ENCODE measurements around the gene TOR1A. TPM values are rescaled to one million over a fixed set of nuclear protein-coding genes. Genes with fewer than 3 reads are reported as not detected.

Gene TOR1A
- total and polyA plus RNA-seq, 8 donors, result 8.9 to 17.5 (median 12.2) TPM

DNA sequence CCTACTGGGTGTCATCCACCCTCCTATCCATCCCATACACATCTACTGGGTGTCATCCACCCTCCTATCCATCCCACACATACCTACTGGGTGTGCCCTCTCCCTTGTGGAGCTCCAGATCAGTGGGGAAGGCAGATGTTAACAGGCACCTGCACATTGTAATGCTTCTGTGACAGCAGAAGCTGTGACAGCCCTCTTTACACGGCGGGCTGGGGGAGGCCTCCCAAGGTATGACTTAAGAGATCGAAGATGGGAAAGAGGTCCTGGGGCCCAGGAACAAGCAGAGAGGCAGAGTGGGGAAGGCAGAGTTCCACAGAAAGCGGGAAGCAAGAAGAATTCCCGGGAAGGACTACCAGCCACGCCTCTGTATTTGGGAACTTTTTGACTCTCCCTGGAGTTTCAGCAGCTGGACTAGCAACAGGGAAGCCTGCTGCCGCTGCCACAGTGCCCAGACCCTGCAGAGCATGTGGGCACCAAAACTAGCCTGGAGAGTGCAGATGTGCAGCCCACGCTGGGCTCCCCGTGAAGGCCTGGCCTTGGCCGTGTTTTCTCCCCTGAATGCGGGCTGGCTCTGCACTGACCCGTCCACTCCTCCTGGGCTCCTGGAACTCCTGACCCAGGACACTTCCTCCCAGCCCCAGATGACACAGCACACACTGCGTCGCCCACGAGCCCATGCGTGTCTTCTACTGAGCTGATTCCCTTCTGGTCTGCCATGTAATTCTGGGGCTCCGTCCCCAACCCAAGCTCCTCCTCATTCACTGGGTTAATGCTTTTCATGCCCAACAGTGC, 9.3 kb downstream of the TOR1A start:
- TF ChIP-seq, protein P1, sequence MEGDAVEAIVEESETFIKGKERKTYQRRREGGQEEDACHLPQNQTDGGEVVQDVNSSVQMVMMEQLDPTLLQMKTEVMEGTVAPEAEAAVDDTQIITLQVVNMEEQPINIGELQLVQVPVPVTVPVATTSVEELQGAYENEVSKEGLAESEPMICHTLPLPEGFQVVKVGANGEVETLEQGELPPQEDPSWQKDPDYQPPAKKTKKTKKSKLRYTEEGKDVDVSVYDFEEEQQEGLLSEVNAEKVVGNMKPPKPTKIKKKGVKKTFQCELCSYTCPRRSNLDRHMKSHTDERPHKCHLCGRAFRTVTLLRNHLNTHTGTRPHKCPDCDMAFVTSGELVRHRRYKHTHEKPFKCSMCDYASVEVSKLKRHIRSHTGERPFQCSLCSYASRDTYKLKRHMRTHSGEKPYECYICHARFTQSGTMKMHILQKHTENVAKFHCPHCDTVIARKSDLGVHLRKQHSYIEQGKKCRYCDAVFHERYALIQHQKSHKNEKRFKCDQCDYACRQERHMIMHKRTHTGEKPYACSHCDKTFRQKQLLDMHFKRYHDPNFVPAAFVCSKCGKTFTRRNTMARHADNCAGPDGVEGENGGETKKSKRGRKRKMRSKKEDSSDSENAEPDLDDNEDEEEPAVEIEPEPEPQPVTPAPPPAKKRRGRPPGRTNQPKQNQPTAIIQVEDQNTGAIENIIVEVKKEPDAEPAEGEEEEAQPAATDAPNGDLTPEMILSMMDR (IDR thresholded peaks at IDR 0.05), result no peak
- Histone ChIP-seq H3K27ac (no peak overlapping the region), H3K36me3 (peaks cover 0 to 16% (median 5%) of the 10 kb centered on the region in 3 donors), H3K4me1 (peaks cover 0 to 7% (median 3%) of the 10 kb centered on the region in 3 donors), H3K9me3 (no peaks in the 10 kb centered on the region), H3K4me3 (no peak overlapping the region), H3K27me3 (no peaks in the 10 kb centered on the region)
- intact Hi-C loops (cut with DNase I), result no loop called here
- ATAC-seq, result no peak
- no peak for FAIRE-seq
- 87 to 88% methylated on average over 17 of the region's 17 CpGs for WGBS, 2 donors
- no peak for DNase-seq

GRCh38 chr9:129813661-129814060, 10.3 kb downstream of the TOR1A start:
- TF ChIP-seq, protein P1 (IDR thresholded peaks at IDR 0.05), result no peak
- 75 to 79% methylated on average over 9 of the region's 9 CpGs for WGBS, 2 donors
- intact Hi-C loops (cut with DNase I), result no loop called here
- DNase-seq, result no peak
- Histone ChIP-seq H3K4me3 (no peak overlapping the region), H3K27ac (no peak overlapping the region), H3K27me3 (no peaks in the 10 kb centered on the region), H3K36me3 (peaks cover 0 to 16% (median 5%) of the 10 kb centered on the region in 3 donors), H3K4me1 (peaks cover 0 to 7% (median 3%) of the 10 kb centered on the region in 3 donors), H3K9me3 (no peaks in the 10 kb centered on the region)
- ATAC-seq, result no peak
- FAIRE-seq, result no peak

DNA sequence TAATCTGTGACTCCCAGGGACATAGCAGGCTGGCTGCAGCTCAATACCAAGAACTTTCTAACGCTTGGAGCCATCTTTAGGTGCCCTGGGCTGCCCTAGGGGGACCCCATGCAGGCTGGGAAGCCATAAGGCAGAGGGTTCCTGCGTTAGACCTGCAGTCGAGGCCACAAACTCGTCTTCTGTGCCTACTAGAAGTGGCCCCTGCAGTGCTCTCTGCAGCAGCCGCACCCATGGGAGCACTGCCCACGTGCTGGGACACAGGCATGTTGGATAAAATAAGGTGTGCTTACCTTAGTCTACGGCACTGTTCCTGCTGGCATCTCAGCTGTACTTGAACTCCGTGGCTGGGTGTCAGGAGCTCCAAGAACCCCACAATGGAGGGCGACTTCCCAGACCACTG, 11.6 kb downstream of the TOR1A start:
- no peaks in the 10 kb centered on the region for H3K9me3 ChIP-seq
- 62 to 70% methylated on average over 9 of the region's 9 CpGs for WGBS, 2 donors
- TF ChIP-seq, protein P1 (IDR thresholded peaks at IDR 0.05), result no peak
- H3K4me3 ChIP-seq, result no peak overlapping the region
- FAIRE-seq (no peak), ATAC-seq (peak in 1 of 4 donors; percentile 10), DNase-seq (no peak)
- intact Hi-C loops (cut with DNase I), result no loop called here
- peaks cover 0 to 7% (median 3%) of the 10 kb centered on the region in 3 donors for H3K4me1 ChIP-seq
- no peaks in the 10 kb centered on the region for H3K27me3 ChIP-seq
- H3K36me3 ChIP-seq, result peaks cover 0 to 8% (median 0%) of the 10 kb centered on the region in 3 donors
- H3K27ac ChIP-seq, result peak overlapping the region in 1 of 4 donors; percentile 65

- peaks cover 0 to 8% (median 0%) of the 10 kb centered on the region in 3 donors for H3K36me3 ChIP-seq
- no peaks in the 10 kb centered on the region for H3K9me3 ChIP-seq
- no peak overlapping the region for H3K4me3 ChIP-seq
- no peak for FAIRE-seq
- TF ChIP-seq, protein P1 (IDR thresholded peaks at IDR 0.05), result no peak
- peak overlapping the region in 2 of 4 donors; percentile 30 to 65 for H3K27ac ChIP-seq
- 74 to 78% methylated on average over 6 of the region's 6 CpGs for WGBS, 2 donors
- H3K27me3 ChIP-seq, result no peaks in the 10 kb centered on the region
- peak in 2 of 4 donors; percentile 7 to 8 for ATAC-seq
- intact Hi-C loops (cut with DNase I), result no loop called here
- DNase-seq, result no peak
- H3K4me1 ChIP-seq, result peaks cover 0 to 7% (median 3%) of the 10 kb centered on the region in 3 donors
These were observed 12.0 kb downstream of the TOR1A start for GRCh38 chr9:129811967-129812363.

DNA sequence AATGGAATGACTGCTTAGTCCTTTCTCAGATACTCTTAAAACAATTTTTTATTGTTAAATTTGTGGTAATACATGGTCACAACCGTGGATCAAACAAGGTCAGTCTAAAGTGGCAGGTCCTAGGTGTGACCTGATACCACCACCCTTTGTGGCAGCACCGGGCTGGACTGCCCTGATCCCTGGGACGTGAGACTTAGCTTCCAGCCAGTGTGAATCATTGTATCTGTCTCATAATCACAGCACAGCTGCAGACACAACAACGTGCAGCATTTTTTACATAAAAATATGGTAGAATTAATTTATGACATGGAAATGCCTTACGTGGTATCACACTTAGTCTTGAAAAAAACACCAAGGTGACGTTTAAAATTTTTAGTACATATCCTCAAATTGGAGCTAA, 13.1 kb downstream of the TOR1A start:
- Histone ChIP-seq H3K4me1 (peaks cover 0 to 8% (median 7%) of the 10 kb centered on the region in 3 donors), H3K36me3 (no peaks in the 10 kb centered on the region), H3K27me3 (no peaks in the 10 kb centered on the region), H3K9me3 (no peaks in the 10 kb centered on the region), H3K27ac (peak overlapping the region in 3 of 4 donors; percentile 2 to 65 (median 30)), H3K4me3 (no peak overlapping the region)
- 38 to 39% methylated on average over 6 of the region's 6 CpGs for WGBS, 2 donors
- TF ChIP-seq, protein P1 (IDR thresholded peaks at IDR 0.05), result no peak
- FAIRE-seq, result no peak
- DNase-seq, result no peak
- ATAC-seq, result peak in 3 of 4 donors; percentile 7 to 43 (median 38)
- intact Hi-C loops (cut with DNase I), result no loop called here

Data from pancreas (tissue), 10 donors.